Measurements from ENCODE around the gene FNDC8.
"Not testable (repeated sequence)": the region's sequence is repeated elsewhere in the genome, so short reads cannot be mapped to it uniquely, and the experiment has no call there.

FNDC8 gene

GRCh38 chr17:35095741-35096140, 25.7 kb upstream of the FNDC8 start:
- no peak for DNase-seq (ENCODE audit: low read depth)

- no peak for DNase-seq (ENCODE audit: low read depth)
Observed at GRCh38 chr17:35097776-35098175, 23.6 kb upstream of the FNDC8 start.

DNA sequence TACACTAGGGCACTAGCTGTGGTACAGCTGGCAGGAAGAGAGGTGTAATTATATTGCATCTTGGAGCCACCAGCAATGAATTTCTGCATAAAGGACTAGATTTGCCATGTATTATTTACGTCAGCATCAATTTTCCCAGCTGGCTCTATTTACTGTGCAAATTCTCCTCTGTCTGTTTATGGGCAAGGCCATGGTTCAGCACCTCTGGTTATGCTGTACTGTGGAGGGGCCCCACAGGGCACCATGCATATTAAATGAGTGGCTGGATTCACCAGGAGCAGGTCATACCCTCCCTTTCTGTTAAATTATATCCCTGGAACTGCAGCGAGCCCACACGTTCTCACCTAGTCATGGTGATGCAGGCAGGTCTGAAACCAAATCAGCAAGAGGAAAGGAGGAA, 21.5 kb upstream of the FNDC8 start:
- DNase-seq (ENCODE audit: low read depth): no peak

- no peak for DNase-seq (ENCODE audit: low read depth)
Observed at GRCh38 chr17:35101036-35101435, 20.4 kb upstream of the FNDC8 start.

GRCh38 chr17:35101725-35102124, 19.7 kb upstream of the FNDC8 start:
- DNase-seq (ENCODE audit: low read depth): no peak

DNA sequence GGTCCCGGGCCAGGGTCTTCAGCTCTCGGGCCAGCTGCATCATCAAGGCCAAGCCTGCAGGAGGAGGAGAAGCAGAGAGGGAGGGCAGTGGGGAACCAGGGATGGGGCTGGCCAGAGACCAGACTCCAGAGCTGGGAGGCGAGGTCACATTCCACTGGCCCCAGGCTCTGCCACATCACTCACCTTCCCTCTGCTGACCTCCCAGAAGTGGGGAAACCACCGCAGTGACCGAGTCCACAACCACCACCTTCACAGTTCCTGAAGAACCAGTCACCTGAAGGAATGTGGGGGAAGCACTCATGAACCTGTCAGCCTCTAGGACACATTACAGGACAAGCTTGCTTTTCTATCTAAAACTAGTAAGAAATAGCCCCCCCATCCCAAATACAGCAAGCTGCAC, 18.1 kb upstream of the FNDC8 start:
- DNase-seq (ENCODE audit: low read depth): no peak

GRCh38 chr17:35104844-35105450, 16.5 kb upstream of the FNDC8 start:
- no peak for DNase-seq (ENCODE audit: low read depth)

- DNase-seq (ENCODE audit: low read depth): not testable (repeated sequence)
Observed at GRCh38 chr17:35110791-35111190, 10.6 kb upstream of the FNDC8 start.

DNA sequence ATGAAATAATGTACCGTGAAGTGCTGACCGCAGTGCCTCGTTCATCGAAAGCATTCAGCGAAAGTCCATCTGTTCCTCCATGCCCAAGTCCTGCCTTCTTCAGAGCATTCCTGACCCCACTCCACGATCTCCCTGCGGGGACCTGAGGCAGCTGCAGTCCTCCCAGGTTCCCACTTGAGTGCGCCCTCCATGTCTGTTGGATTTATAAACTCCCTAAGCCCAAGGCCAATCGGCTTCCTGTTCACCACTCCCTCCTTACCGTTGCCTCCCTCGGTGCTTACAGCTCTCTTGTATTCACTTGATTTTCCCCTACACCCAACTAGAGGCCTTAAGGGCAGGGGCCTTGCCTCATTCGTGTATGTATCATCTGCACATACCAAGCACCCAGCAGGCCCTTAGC, 4.6 kb upstream of the FNDC8 start:
- no peak for DNase-seq (ENCODE audit: low read depth)

DNA sequence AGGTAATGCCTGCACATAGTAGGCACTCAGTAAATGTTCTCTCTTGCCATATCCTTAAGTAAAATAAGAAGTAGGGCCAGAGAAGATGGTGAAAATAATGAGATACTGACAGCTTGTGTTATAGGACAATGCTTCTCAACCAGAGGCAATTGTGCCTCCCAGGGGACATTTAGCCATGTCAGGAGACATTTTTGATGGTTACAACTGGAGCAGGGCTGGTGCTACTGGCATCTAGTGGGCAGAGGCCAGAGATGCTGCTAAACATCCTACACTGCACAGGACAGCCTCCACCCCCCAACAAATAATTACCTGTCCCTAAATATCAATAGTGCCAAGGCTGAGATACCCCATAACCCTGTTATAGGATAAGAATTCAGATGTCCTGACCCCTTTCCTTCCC, 3.4 kb upstream of the FNDC8 start:
- DNase-seq (ENCODE audit: low read depth): no peak

DNA sequence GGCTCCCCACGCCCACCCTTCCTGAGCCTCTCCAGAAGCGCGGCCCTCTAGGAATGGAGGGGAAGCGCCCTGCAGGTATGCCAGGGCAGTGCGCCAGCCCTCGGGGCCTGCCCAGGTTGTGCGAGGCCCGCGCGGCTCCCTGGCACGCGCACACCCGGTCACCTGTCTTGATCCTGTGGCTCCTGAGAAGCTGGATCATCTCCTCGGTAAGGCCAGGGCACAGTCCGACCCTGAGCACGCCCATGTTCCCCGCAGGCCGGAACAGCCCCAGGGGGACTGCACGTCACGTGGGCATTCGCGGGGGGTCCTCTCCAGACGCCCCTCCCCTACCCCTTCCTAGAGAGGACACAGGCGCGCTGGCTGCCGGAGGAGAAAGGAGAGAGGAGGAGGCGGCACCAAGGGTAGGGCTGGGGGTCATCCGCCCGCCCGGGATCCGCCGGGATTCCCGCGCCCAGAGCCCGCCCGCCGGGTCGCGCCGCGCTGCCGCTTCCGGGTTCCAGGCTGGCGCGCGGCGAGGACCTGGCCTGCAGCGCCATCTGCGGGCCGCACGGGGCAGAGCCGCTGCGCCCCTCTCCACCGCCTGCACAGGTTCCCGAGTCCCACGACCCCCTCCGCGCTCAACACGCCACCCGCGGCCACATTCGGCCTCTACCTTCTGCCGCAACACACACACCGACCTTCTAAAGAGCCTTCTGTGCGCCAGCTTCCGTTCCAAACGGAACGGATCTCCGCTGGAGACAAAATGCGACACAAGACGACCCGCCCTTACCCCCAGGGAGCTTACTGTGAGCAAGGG, 1.8 kb upstream of the FNDC8 start, which contains the start of gene RAD51D:
RAD51D (minus strand) TSS at position 491 of the 796 bp plus-strand sequence; CDS start at position 244, 247 bp downstream.
- peak; percentile 69 for DNase-seq (ENCODE audit: low read depth)

GRCh38 chr17:35127751-35128514, 6.5 kb downstream of the FNDC8 start:
- DNase-seq (ENCODE audit: low read depth): no peak

DNA sequence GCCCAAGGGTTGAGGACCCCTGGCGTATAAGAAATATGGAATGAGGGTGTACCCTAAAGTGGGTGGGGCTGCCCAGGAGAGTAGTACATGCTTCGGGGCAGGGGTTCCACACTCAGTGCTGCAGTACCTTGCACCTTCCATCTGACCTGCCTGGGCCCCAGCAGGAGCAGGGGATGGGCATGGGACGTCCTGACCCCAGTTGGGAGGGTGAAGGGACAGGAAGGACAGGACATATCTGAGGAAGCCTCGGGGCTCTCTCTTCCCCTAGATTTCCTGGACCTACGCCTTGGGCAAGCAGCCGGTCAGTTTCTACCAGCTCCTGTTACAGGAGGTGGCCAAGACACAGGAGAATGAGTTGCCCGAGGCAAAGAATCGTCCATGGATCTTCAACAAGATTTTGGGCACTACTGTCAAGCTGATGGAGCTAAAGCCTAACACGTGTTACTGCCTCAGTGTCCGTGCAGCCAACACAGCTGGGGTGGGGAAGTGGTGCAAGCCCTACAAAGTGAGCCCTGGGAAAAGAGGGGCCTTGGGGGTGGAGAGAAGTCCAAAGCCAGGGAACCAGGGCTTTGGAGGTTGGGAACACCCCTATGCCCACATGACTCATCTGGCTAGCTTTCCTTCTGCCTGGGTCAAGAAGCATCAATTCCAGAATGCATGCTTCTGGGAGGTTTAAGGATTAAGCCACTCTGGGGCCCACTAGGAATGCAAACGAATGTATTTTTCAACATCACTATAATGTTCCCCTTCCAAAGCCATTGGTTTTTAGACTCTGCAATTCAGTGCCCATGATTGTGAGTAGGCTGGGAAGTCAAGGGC, 7.9 kb downstream of the FNDC8 start:
- no peak for DNase-seq (ENCODE audit: low read depth)

GRCh38 chr17:35129973-35130351, 8.5 kb downstream of the FNDC8 start:
- DNase-seq (ENCODE audit: low read depth): no peak

GRCh38 chr17:35130392-35130791, 9.0 kb downstream of the FNDC8 start:
- no peak for DNase-seq (ENCODE audit: low read depth)

DNA sequence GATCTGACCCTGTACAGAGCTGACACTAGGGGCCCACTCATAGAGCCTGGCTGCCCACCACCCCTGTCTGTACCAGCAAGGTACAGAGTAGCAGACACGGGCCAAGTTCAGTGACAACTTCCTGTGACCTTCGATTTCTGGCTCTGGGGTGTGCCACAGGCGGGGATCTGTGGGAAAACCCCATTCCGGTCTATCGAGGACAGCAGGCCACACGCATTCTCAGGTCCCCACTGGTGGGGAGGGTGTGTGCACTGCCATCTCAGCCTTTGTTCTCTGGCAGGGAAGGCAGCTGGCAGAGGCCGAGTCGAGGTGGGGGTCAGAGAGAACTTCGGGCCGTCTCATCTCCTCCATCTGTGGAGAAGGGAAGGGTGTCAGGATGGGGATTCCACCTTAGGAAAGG, 10.7 kb downstream of the FNDC8 start:
- no peak for DNase-seq (ENCODE audit: low read depth)

DNA sequence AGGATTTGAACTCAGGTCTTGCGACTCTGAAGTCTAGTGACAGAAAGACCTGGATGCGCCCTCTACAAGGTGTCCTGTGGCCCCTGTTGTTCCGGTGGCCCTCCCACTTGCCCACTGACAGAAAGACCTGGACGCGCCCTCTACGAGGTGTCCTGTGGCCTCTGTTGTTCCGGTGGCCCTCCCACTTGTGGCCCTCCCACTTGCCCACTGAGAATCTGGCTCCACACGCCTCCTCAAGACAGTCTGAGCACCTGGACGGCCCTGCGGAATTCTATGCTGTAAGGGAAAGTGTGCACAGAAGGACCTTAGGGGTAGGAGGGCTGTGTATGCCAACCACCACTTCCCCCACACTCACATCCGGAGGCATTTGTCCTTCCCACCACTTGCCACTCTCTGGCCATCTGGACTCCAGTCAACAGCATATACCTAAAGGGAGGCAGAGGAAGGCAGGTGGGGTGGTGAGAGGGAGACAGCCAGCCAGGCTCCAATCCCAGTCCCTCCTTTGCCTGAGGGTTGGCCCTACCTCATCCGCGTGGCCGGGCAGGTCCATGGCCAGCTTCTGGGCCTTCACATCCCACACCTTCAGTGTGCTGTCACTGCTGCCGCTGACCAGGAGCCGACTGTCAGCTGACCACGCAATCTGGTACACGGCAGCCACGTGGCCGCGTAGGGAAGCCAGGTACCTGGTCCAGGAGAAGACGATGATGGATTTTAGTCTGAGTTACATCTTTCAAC, 11.6 kb downstream of the FNDC8 start:
- no peak for DNase-seq (ENCODE audit: low read depth)

DNA sequence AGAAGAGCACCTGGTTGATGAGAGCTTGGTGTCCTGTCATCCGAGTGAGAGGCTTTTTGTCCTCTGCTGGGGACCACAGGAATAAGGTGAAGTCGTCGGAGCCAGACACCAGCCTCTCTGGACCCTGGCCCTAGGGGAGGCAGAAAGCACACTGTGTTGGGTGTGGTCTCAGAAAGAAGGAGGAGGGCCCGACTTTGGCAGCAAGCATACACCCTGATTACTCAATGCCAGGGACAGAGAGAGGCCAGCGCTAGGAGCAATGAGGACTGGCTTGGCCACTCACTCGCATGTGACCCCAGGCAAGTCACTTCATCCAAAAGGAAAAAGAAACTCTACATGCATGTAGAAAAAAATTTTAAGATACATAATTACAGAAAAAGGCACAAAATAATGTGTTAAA, 13.9 kb downstream of the FNDC8 start:
- no peak for DNase-seq (ENCODE audit: low read depth)

GRCh38 chr17:35138218-35138617, 16.8 kb downstream of the FNDC8 start:
- DNase-seq (ENCODE audit: low read depth): no peak

DNA sequence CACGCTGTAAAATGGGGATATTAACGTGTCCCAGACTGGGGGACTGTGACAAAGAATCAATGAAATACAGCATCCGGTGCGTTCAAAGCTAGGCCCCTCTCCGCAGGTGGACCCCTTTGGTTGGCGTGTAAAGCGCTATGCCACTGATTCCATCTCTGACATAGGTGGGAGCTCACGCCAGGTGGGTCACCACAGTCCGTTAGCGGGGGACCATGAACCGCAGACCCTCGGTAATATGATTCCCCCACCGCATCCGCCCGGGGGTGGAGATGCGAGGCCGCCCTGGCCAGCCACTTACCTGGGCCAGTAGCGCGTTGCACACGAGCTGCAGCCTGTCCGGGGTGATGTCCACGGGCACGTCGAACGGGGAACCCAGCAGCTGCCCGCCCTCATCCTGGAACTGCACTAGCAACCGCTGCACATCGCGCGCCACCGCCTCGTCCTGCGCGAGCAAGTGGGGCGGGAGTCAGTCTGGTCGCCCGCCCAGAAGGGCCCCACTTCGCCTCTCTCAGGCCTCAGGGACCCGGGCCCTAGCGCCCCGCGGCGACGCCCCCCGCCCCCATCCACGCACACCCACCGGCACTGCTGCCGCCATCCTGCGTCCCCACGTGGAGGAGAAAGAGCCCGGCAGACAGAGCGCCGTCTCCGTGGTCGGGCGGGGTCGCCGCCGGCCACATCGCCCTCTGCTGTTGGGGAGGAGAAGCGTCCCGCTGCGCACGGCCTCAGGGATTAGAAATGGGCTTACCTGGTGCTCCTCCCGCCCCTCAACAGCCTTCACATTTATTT, 20.5 kb downstream of the FNDC8 start, which contains the start of gene NLE1:
NLE1 (minus strand) TSS at position 623 of the 786 bp plus-strand sequence; CDS start at position 595, 28 bp downstream.
- peak; percentile 81 for DNase-seq (ENCODE audit: low read depth)

GRCh38 chr17:35142467-35142796, 21.0 kb downstream of the FNDC8 start:
- DNase-seq (ENCODE audit: low read depth): no peak

Data from stimulated activated CD8-positive, alpha-beta memory T cell treated with anti-CD3 and anti-CD28 coated beads, Interleukin-12 subunit alpha, Interleukin-12 subunit beta, amount 100 ng/mL, for 4 hours (primary cell).